Measurements from ENCODE around the gene RCHY1.

The RCHY1 gene

DNA sequence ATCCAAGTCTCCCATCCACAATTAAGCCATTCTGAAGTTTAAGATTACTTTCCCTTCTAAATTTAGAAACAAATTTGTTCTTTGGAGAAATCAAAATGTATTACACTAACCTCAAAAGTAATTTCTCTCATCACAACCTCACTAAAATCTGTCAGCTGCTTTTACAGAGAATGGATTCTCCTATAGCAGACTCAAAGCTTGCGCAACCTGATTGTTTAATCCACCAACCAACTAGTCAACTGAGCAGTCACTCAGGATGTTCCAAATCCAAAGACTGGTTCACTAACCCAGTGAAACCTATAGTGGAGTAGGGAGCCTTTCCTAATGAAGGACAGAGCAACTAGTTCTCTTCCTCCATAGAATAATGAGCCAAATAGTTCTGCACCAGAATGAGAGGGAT, 44.3 kb downstream of the RCHY1 start:
- TF ChIP-seq EZH2 (IDR thresholded peaks at IDR 0.05; ENCODE audit: borderline replicate concordance, low read length), result no peak
- TF ChIP-seq, protein P1, sequence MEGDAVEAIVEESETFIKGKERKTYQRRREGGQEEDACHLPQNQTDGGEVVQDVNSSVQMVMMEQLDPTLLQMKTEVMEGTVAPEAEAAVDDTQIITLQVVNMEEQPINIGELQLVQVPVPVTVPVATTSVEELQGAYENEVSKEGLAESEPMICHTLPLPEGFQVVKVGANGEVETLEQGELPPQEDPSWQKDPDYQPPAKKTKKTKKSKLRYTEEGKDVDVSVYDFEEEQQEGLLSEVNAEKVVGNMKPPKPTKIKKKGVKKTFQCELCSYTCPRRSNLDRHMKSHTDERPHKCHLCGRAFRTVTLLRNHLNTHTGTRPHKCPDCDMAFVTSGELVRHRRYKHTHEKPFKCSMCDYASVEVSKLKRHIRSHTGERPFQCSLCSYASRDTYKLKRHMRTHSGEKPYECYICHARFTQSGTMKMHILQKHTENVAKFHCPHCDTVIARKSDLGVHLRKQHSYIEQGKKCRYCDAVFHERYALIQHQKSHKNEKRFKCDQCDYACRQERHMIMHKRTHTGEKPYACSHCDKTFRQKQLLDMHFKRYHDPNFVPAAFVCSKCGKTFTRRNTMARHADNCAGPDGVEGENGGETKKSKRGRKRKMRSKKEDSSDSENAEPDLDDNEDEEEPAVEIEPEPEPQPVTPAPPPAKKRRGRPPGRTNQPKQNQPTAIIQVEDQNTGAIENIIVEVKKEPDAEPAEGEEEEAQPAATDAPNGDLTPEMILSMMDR (IDR thresholded peaks at IDR 0.05; ENCODE audit: low read length), result no peak
- no peak overlapping the region for H3K4me3 ChIP-seq (ENCODE audit: low read depth, low read length, poor library complexity, severe bottlenecking)

DNA sequence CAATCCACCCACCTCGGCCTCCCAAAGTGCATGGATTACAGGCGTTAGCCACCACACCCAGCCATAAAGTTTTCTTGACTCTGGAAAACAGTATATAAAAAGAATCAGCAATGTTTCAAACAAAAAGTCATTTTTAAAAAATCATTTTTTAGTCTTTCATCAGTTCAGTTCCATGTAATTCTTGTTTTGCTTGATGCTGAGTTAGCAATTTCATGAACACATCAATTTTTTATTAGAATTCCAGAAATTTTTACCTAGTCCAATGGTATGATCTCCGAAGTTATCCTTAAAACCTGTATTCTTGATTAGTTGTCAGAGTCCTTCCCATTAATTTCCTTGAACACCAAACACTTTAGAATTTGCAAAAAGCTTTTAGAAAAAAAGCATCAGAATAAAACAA, 56.8 kb downstream of the RCHY1 start:
- no peaks in the 10 kb centered on the region for H3F3A ChIP-seq (ENCODE audit: insufficient read depth, low read length)
- H2AFZ ChIP-seq (ENCODE audit: low read length), result no peak overlapping the region

More for the DNA sequence above, 44.3 kb downstream of the RCHY1 start:
- Histone ChIP-seq H3K79me2 (ENCODE audit: insufficient read depth, low read length) (no peaks in the 10 kb centered on the region), H3K4me1 (ENCODE audit: insufficient read depth, low read length, severe bottlenecking) (peaks cover 9% of the 10 kb centered on the region), H3K27ac (ENCODE audit: low read depth, low read length, poor library complexity, severe bottlenecking) (no peak overlapping the region), H3K9me3 (ENCODE audit: low read length) (no peaks in the 10 kb centered on the region), H3K36me3 (ENCODE audit: insufficient read depth, low read length) (no peaks in the 10 kb centered on the region), H3K27me3 (ENCODE audit: insufficient read depth, low read length) (no peaks in the 10 kb centered on the region), H3F3A (ENCODE audit: insufficient read depth, low read length) (no peaks in the 10 kb centered on the region), H3K9ac (ENCODE audit: low read length) (no peak overlapping the region), H3K9me2 (ENCODE audit: low read depth, low read length) (no peaks in the 10 kb centered on the region), H3K4me2 (ENCODE audit: low read length) (no peak overlapping the region), H4K20me1 (ENCODE audit: insufficient read depth, low read length) (no peaks in the 10 kb centered on the region), H2AFZ (ENCODE audit: low read length) (no peak overlapping the region)

DNA sequence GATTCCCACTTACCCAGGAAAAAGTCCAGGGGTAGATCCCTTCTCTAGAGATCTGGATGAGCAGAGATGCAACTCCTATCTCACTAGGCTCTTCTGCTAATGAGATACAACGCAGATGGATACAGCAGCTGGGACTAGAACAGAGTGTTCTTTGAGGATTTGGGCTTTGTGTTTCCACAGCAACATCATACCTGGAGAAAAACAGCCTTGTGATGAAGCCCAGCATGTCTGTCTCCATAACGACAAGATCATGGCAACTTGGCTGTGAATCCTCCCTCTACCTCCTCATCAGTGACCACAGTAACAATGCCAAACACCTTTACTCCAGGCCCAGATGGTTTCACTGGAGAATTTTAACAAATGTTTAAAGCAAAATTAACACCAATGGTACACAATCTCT, 80.1 kb downstream of the RCHY1 start:
- no peak for TF ChIP-seq EZH2 (IDR thresholded peaks at IDR 0.05; ENCODE audit: borderline replicate concordance, low read length)
- TF ChIP-seq, protein P1 (IDR thresholded peaks at IDR 0.05; ENCODE audit: low read length), result no peak

More for the DNA sequence above, 56.8 kb downstream of the RCHY1 start:
- no peaks in the 10 kb centered on the region for H3K9me2 ChIP-seq (ENCODE audit: low read depth, low read length)
- H3K9me3 ChIP-seq (ENCODE audit: low read length), result no peaks in the 10 kb centered on the region
- H3K4me2 ChIP-seq (ENCODE audit: low read length), result no peak overlapping the region
- no peaks in the 10 kb centered on the region for H3K27me3 ChIP-seq (ENCODE audit: insufficient read depth, low read length)
- H3K9ac ChIP-seq (ENCODE audit: low read length), result no peak overlapping the region
- no peaks in the 10 kb centered on the region for H4K20me1 ChIP-seq (ENCODE audit: insufficient read depth, low read length)
- no peak overlapping the region for H3K27ac ChIP-seq (ENCODE audit: low read depth, low read length, poor library complexity, severe bottlenecking)
- no peaks in the 10 kb centered on the region for H3K4me1 ChIP-seq (ENCODE audit: insufficient read depth, low read length, severe bottlenecking)
- H3K79me2 ChIP-seq (ENCODE audit: insufficient read depth, low read length), result no peaks in the 10 kb centered on the region
- no peak overlapping the region for H3K4me3 ChIP-seq (ENCODE audit: low read depth, low read length, poor library complexity, severe bottlenecking)
- no peak for TF ChIP-seq EZH2 (IDR thresholded peaks at IDR 0.05; ENCODE audit: borderline replicate concordance, low read length)
- TF ChIP-seq, protein P1 (IDR thresholded peaks at IDR 0.05; ENCODE audit: low read length), result no peak
- no peaks in the 10 kb centered on the region for H3K36me3 ChIP-seq (ENCODE audit: insufficient read depth, low read length)

More for the DNA sequence above, 80.1 kb downstream of the RCHY1 start:
- no peaks in the 10 kb centered on the region for H3K4me1 ChIP-seq (ENCODE audit: insufficient read depth, low read length, severe bottlenecking)
- no peaks in the 10 kb centered on the region for H3K27me3 ChIP-seq (ENCODE audit: insufficient read depth, low read length)
- no peaks in the 10 kb centered on the region for H3K9me3 ChIP-seq (ENCODE audit: low read length)
- no peak overlapping the region for H3K27ac ChIP-seq (ENCODE audit: low read depth, low read length, poor library complexity, severe bottlenecking)
- no peaks in the 10 kb centered on the region for H3F3A ChIP-seq (ENCODE audit: insufficient read depth, low read length)
- H4K20me1 ChIP-seq (ENCODE audit: insufficient read depth, low read length), result no peaks in the 10 kb centered on the region
- no peaks in the 10 kb centered on the region for H3K9me2 ChIP-seq (ENCODE audit: low read depth, low read length)
- H2AFZ ChIP-seq (ENCODE audit: low read length), result no peak overlapping the region
- no peak overlapping the region for H3K9ac ChIP-seq (ENCODE audit: low read length)
- no peaks in the 10 kb centered on the region for H3K36me3 ChIP-seq (ENCODE audit: insufficient read depth, low read length)
- no peaks in the 10 kb centered on the region for H3K79me2 ChIP-seq (ENCODE audit: insufficient read depth, low read length)
- H3K4me3 ChIP-seq (ENCODE audit: low read depth, low read length, poor library complexity, severe bottlenecking), result no peak overlapping the region
- no peak overlapping the region for H3K4me2 ChIP-seq (ENCODE audit: low read length)
